Choroid plexus epithelial cell (primary cell): ENCODE results near the gene TMEM235.
"Not testable (repeated sequence)": the region's sequence is repeated elsewhere in the genome, so short reads cannot be mapped to it uniquely, and the experiment has no call there.

Experiments
- DNase-seq: peaks from one replicate; pipeline ENCODE4 v3.0.0-alpha.2; 2010; ENCODE audit warnings: low read depth
- H3K4me3 ChIP-seq: 2 replicates; pipeline ENCODE4 v1.5.1; 2011; ENCODE audit warnings: low read depth, mild to moderate bottlenecking, control low read depth, low read length, moderate library complexity
- CTCF ChIP-seq: conservative IDR thresholded peaks from 2 replicates; pipeline ENCODE4 v1.5.1; 2011; ENCODE audit warnings: low read depth, mild to moderate bottlenecking, control low read depth, inconsistent platforms, low read length, moderate library complexity

The TMEM235 gene

GRCh38 chr17:78233678-78234077 is 2.2 kb downstream of the TMEM235 start:
- TF ChIP-seq CTCF = no peak
- H3K4me3 ChIP-seq = no peak overlapping the region
- DNase-seq = no peak

- TF ChIP-seq CTCF = no peak
- no peak for DNase-seq
- H3K4me3 ChIP-seq = no peak overlapping the region
Measured at GRCh38 chr17:78234261-78234865, 2.9 kb downstream of the TMEM235 start.

- not testable (repeated sequence) for H3K4me3 ChIP-seq, DNase-seq
Measured at GRCh38 chr17:78235022-78235421, 3.6 kb downstream of the TMEM235 start.

- TF ChIP-seq CTCF = no peak
- DNase-seq = no peak
- H3K4me3 ChIP-seq = no peak overlapping the region
Measured at GRCh38 chr17:78235885-78236284, 4.5 kb downstream of the TMEM235 start.

- no peak for TF ChIP-seq CTCF
- no peak overlapping the region for H3K4me3 ChIP-seq
- DNase-seq = no peak
Measured at GRCh38 chr17:78236362-78237127, 5.1 kb downstream of the TMEM235 start.

- TF ChIP-seq CTCF = no peak
- no peak overlapping the region for H3K4me3 ChIP-seq
- DNase-seq = no peak
Measured at GRCh38 chr17:78237401-78238012, 6.1 kb downstream of the TMEM235 start.

- TF ChIP-seq CTCF = no peak
- DNase-seq = no peak
- H3K4me3 ChIP-seq = no peak overlapping the region
Measured at GRCh38 chr17:78238823-78239488, 7.5 kb downstream of the TMEM235 start.
